Midbrain (tissue), 1 donor: ENCODE results near the gene LILRA1.
"Not testable (repeated sequence)": the region's sequence is repeated elsewhere in the genome, so short reads cannot be mapped to it uniquely, and the experiment has no call there.

ENCODE experiments used
- DNase-seq: peaks from one replicate; lab custom pipeline; 2025; lab: John Stamatoyannopoulos, UW

The LILRA1 gene

DNA sequence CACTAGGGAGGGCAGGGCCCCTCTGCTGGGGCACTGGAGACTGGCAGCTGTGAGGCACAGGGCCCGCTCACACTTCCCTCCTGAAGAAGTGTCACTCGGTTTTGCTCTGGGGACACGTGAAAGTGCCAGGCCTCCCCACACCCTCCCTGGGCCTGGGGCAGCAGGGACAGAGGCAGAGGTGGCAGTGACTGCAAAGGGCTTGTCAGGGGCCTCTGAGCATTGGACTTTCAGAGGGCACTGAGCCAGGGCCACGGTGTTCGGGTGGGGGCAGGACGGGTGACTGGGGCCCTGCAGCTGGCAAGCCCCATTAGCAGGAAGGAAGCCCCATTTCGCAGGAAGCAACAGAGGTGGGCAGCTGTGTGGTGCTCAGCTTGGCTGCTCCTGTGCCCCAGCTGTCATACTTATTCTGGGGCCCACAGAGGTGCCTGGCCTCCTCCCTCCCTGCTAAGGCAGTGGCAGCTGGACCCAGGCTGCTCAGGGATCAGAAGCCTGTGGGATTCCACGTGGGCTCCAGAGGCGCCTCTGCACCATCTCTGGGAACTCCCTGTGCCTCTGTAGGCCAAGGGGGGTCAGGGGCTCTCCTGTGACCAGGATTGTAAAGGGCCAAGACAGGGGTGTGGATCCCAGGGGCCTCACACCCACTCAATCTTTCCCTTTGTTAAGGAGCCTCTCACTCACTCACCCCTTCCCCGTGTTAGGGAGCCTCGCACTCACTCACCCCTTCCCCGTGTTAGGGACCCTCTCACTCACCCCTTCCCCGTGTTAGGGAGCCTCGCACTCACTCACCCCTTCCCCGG lies 31.7 kb downstream of the LILRA1 start:
- DNase-seq, result not testable (repeated sequence)

DNA sequence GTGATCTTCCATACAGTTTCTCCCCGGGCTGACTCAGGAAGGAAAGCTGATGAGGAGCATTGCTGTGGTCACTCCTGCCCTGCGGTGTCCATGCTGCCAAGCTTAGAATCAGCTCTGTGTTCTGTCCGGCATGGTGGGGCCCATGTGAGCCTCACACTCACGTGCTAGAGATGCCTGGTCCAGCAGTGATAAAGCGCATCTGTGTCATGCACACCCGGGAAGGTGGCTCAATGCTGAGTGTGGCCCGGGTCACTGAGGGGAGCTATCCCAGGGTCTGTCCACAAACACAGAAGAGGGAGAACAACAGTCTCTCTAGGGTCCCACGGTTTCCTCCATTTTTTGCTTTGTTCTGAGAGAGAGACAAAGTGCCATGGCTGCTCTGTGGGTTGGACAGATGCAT lies 33.3 kb downstream of the LILRA1 start:
- no peak for DNase-seq

GRCh38 chr19:54627912-54628311 lies 34.5 kb downstream of the LILRA1 start:
- DNase-seq, result not testable (repeated sequence)

- DNase-seq, result not testable (repeated sequence)
These were observed 36.8 kb downstream of the LILRA1 start, which contains the start of gene LILRB1 for GRCh38 chr19:54630262-54630661. LILRB1 (plus strand) TSS chr19:54630484; CDS start chr19:54631074, 590 bp downstream.

GRCh38 chr19:54630782-54631181 lies 37.4 kb downstream of the LILRA1 start:
- no peak for DNase-seq

GRCh38 chr19:54631489-54632337 lies 38.3 kb downstream of the LILRA1 start:
- not testable (repeated sequence) for DNase-seq

DNA sequence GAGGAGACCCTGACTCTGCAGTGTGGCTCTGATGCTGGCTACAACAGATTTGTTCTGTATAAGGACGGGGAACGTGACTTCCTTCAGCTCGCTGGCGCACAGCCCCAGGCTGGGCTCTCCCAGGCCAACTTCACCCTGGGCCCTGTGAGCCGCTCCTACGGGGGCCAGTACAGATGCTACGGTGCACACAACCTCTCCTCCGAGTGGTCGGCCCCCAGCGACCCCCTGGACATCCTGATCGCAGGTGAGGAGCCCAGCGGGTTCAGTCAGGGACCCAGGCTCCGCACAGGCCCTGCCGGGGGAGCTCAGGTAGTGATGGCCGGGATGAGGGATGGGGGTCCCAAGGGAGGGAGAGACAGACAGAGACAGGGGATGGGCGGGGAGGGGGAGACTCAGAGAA lies 39.1 kb downstream of the LILRA1 start:
- not testable (repeated sequence) for DNase-seq

DNA sequence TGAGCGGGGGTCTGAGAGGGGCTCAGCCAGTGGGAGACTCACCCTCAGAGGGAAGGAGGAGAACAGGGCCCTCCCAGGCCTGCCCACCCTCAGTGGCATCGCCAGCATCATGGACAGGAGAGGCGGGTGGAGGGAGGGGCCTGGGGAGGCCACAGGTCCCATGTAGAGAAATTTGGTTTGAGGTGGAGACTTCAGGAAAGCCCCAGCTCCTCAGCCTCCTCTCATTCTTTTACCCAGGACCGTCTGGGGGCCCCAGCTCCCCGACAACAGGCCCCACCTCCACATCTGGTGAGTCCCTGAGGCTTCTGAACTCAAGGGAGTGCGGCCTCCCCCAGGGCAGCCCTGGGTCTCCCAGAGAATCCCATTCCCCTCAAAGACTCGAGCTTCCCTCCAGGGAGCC lies 40.0 kb downstream of the LILRA1 start:
- DNase-seq, result no peak

DNA sequence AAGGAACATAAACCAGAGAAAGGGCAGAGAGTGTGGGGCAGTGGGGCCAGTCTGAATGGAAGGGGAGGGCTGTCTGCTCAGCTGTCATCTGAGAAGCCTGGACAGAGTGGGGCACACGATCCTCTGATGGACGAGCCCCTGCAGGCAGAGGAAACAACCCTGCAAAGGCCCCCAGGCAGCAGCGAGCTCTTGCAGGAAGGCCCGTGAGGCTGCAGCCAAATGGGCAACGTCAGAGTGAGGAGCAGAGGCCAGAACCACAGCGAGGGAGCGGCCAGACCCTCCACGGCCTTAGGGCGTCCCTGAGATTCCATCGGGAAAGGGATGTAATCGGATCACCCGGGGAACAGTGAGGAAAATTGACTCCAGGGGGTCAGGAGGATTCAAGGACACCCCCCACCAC lies 42.6 kb downstream of the LILRA1 start:
- not testable (repeated sequence) for DNase-seq

DNA sequence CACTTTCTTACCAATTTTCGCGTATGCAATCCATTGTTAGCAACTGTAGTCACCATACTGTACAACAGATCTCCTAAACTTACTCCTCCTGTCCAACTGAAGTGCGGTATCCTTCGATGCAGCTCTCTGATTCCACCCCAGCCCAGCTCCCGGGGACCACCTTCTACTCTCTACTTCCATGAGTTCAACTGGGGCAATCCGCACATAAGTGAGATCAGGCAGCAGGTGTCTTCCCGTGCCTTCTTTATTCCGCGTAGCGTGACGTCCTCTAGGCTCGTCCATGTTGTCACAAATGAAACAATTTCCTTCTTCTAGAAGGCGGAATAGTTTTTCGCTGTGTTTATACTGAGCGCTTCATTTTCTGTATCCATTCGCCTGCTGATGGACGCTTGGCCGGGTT lies 45.3 kb downstream of the LILRA1 start:
- no peak for DNase-seq

GRCh38 chr19:54642953-54643352 lies 49.5 kb downstream of the LILRA1 start:
- DNase-seq, result not testable (repeated sequence)

DNA sequence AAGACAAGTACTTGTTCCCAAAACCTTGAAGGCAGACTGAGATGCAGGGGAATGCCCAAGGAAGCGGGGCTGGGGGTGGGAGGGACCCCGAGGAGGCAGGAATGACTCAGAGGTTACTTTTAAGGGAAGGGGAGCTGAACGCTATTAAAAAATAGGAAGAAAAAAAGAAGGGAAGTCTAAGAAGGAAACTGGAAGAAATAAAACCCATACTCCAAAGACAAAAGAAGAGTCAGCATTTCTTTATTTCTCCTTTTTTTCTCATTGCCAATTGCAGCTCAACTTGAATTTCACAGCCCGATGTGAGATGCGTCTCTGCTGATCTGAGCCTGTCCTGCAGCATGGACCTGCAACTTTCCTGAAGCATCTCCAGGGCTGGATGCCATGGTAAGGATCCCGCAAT lies 50.2 kb downstream of the LILRA1 start:
- DNase-seq, result not testable (repeated sequence)

GRCh38 chr19:54644056-54644455 lies 50.6 kb downstream of the LILRA1 start:
- DNase-seq, result peak; percentile 5

- DNase-seq, result no peak
These were observed 53.0 kb downstream of the LILRA1 start for GRCh38 chr19:54646331-54646841.

DNA sequence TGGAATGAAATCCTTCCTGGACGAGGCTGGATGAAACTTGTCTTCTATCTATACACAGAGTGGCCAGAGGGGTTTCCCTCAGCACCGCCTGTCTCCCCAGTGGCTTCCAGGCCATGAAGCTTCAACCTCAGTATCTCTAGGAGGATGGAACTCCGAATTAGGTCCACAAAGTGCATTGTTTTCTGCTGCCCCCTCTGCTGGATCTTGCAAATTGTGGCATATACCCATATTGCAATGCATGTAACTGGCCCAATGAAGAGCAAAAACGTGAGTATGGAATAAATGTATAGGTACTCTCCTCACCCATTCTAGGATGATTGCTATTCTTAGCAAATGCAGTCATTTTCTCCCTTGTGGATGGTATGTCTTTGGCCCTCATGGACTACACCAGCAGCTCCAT lies 54.7 kb downstream of the LILRA1 start:
- no peak for DNase-seq

GRCh38 chr19:54650108-54650655 lies 56.8 kb downstream of the LILRA1 start:
- no peak for DNase-seq
